Stimulated activated naive CD8-positive, alpha-beta T cell treated with anti-CD3 and anti-CD28 coated beads, Interleukin-15, Interleukin-2, amounts not matched to agents 100 ng/mL and 50 ng/mL, for 24 hours (primary cell): ENCODE measurements around the gene SPTBN1.

Experiments used
- H3K27ac Mint-ChIP-seq: one replicate; pipeline ENCODE4 v1.8.0; 2021; ENCODE audit warnings: mild to moderate bottlenecking, mixed read lengths
- H3K27me3 Mint-ChIP-seq: one replicate; pipeline ENCODE4 v1.8.0; 2021; ENCODE audit warnings: mixed read lengths
- H3K36me3 Mint-ChIP-seq: one replicate; pipeline ENCODE4 v1.8.0; 2021; ENCODE audit warnings: low read depth, mixed read lengths
- H3K4me1 Mint-ChIP-seq: one replicate; pipeline ENCODE4 v1.8.0; 2021; ENCODE audit warnings: low read depth, mixed read lengths
- H3K4me3 Mint-ChIP-seq: one replicate; pipeline ENCODE4 v1.8.0; 2021; ENCODE audit warnings: mild to moderate bottlenecking, mixed read lengths
- H3K9me3 Mint-ChIP-seq: one replicate; pipeline ENCODE4 v1.8.0; 2021; ENCODE audit warnings: mixed read lengths

SPTBN1 gene

DNA sequence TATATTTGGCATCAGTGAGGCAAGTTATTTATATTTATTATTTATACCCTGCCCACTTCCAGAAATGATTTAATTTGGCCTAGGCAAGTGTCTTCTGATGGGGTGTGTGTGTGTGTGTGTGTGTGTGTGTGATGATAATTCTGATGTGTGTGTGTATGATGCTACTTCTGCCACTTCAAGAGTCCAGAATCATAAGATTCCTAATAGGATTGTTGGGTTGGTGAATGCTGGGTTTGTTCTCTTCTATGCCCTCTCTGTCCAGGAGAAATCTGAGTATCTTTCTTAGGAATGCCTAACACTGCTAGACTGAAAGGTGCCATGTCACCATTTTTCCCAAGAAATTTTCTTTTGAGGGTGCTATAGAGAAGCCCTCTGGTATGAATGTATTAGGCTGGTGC is 122.5 kb downstream of the SPTBN1 start:
- Mint-ChIP-seq H3K9me3 (no peaks in the 10 kb centered on the region), H3K4me1 (peaks cover 97% of the 10 kb centered on the region), H3K4me3 (no peak overlapping the region), H3K27ac (peak overlapping the region; percentile 9), H3K36me3 (peaks cover 8% of the 10 kb centered on the region), H3K27me3 (no peaks in the 10 kb centered on the region)

DNA sequence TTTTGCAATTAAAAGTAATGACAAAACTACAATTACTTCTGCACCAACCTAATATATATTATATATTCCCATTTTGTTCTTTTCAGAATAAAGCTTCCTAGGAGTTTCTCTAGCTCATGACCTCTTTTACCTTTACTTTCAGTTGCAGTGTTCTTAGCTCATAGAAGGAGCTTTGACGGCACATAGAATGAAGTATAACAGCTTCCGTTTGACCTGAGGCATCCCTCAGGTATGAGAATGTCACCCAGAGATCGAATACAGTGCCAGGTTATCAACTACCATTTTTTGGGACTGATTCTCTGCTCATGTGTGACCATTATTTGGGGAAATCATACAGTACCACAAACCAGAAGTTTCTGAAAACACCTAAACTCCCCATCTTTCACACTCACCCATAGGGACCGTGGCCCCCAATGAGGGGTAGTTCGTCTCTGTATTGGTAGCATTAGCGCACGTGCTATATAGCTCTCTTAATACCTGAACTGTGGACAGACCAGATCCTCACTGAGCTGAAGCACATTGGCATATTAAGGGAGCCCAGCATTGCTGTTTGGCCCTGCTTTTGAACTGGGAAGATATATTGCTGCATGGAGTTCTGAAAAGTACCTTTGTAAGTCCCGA is 123.0 kb downstream of the SPTBN1 start:
- Mint-ChIP-seq H3K36me3 (peaks cover 8% of the 10 kb centered on the region), H3K27me3 (no peaks in the 10 kb centered on the region), H3K9me3 (no peaks in the 10 kb centered on the region), H3K4me3 (peak overlapping the region; percentile 68), H3K4me1 (peaks cover 97% of the 10 kb centered on the region), H3K27ac (peak overlapping the region; percentile 91)

DNA sequence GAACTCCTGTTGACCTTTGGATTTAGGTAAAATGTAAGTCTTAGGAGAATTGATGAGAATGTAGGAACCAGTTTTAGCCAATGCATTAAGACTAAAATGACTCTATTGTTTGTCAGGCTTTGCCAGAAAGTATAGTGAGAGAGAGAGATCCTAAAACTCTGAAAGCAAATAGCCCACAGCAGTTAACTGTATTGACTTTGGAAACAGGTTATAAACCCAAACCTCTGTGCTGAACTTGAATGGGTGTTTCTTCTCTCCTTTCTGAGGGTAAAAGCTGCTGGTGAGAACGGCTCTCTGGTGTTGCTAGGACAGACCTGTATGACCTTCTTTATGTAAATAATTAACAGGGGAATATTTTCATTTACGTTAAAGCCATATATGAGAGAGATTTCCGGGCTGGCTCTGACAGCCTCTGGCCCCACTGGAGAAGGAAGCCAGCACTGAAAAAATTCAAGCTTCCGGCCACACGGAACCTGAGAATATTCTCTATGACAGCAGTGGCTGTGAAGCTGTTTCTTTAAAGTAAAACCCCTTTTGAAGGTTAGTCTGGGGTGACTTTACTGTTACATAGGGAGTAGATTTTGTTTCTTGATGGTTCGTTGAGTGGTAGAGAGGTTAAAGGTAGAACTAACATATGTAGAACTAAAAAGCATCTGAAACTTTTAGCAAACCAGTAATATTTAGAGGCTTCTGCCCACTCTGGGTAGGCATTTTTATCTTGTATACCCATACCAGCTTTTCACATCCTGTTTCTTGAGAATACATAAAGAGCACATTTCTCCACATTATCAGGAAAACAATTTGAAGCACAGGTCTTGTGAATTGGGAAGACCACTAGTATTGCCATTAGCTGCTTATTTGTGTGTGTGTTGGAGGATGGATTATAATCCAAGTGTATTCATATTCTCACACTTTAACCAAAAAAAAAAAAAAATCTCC is 123.8 kb downstream of the SPTBN1 start:
- Mint-ChIP-seq H3K4me1 (peaks cover 97% of the 10 kb centered on the region), H3K36me3 (peaks cover 8% of the 10 kb centered on the region), H3K27ac (peak overlapping the region; percentile 91), H3K4me3 (peak overlapping the region; percentile 68), H3K9me3 (no peaks in the 10 kb centered on the region), H3K27me3 (no peaks in the 10 kb centered on the region)

DNA sequence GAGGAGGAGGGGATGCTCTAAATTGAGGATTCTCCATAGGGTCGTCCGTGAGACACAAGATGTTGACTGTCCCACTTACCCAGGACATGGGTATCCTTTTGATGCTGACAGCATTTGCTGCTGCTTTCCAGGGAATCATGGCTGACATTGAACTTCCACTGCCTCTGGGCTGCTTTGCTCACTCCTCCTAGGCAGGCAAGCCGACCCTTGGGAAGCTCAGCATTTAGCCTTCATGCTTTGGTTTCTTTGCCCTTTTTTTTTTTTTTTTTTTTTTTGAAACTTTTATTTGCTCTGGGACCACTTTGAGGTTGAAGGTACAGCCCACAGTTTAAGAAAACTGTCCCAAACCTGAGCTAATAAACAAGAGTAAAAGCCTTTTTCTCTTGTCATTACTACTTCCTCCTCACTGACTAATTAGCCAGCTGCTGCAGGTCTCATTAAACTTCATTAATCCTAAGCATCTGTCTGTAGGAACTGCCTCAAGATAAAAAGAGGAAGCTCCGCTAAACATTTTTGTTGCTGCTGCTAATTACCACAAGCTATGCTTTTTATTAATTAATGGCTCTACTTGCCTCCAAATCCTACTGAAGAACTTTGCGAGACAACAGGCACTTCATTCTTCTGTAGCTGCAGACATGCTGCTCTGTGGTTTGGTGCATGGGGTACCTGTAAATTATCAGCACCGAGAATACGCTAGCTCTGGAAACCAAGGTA is 125.4 kb downstream of the SPTBN1 start:
- peak overlapping the region; percentile 63 for H3K4me3 Mint-ChIP-seq
- peaks cover 2% of the 10 kb centered on the region for H3K36me3 Mint-ChIP-seq
- no peaks in the 10 kb centered on the region for H3K9me3 Mint-ChIP-seq
- peaks cover 98% of the 10 kb centered on the region for H3K4me1 Mint-ChIP-seq
- H3K27ac Mint-ChIP-seq = peak overlapping the region; percentile 84
- H3K27me3 Mint-ChIP-seq = no peaks in the 10 kb centered on the region

DNA sequence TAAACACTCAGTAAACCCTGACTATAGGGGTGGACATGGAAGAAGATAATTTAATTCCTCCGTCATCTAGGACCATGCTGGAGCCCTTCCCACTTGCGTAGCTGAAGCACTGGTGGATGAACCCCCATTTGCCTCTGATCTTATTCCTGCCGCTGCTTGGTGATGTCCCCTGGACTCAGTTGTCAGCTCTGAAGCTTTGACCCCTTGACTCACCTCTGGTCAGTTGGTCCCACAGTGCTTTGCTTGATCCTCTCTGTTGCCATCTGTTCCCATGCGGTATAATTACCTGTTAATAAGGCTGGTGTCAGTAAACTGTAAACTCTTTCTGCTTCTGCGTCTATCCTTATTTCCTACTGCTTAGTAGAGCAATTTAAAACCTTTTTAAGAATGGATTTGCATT is 126.9 kb downstream of the SPTBN1 start:
- no peaks in the 10 kb centered on the region for H3K9me3 Mint-ChIP-seq
- peaks cover 3% of the 10 kb centered on the region for H3K36me3 Mint-ChIP-seq
- peaks cover 98% of the 10 kb centered on the region for H3K4me1 Mint-ChIP-seq
- H3K27me3 Mint-ChIP-seq = no peaks in the 10 kb centered on the region
- H3K4me3 Mint-ChIP-seq = peak overlapping the region; percentile 39
- H3K27ac Mint-ChIP-seq = peak overlapping the region; percentile 84

DNA sequence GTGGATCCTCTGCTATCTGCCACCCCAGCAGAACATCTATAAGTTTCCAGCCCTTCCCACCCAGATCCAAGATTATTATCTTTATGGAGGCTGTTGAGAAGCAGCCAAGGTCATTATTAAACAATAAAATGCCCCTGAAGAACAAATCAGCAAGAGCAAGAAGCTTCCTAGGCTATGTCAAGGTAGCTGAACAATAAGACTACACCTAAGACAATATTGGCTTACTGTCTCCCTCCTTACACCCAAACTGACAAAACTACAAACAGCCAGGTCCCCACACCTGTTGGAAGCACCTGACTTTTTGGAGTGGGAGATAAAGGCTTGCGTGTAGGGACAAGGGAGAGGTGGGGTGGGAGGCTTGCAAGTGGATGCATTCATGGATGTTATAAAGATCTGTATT is 128.5 kb downstream of the SPTBN1 start:
- H3K27me3 Mint-ChIP-seq = no peaks in the 10 kb centered on the region
- peaks cover 97% of the 10 kb centered on the region for H3K4me1 Mint-ChIP-seq
- H3K4me3 Mint-ChIP-seq = peak overlapping the region; percentile 69

DNA sequence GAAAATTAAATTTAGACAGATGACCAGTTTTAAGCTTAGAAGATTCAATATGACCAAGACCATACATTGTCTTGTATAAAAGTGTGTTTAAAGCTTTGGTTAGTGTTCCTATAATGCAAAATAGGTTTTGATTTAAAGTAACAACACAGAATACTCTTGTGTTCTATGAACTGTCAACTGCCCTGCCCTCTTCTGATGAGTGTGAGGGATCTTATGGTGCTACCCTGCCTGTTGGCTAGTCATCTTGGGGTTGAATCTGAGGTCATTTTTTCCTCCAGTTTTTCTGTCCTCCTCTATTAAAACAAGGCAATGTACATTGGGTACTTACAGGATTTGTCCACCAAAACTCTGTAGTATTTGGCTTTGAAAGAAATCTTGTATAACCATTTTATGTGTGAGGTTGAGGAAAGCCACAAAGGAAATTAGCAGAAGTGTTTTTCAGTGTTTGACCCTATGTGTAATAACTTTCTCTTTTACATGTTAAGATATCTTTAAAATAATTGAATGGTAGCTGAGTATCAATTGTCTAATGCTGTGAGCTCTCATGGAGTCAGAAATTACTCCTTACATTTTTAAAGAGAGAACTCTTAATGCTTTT is 129.1 kb downstream of the SPTBN1 start:
- H3K4me1 Mint-ChIP-seq = peaks cover 97% of the 10 kb centered on the region
- H3K4me3 Mint-ChIP-seq = peak overlapping the region; percentile 69
- H3K9me3 Mint-ChIP-seq = no peaks in the 10 kb centered on the region
- H3K27ac Mint-ChIP-seq = peak overlapping the region; percentile 67
- peaks cover 3% of the 10 kb centered on the region for H3K36me3 Mint-ChIP-seq
- no peaks in the 10 kb centered on the region for H3K27me3 Mint-ChIP-seq

More for the DNA sequence above, 128.5 kb downstream of the SPTBN1 start:
- Mint-ChIP-seq H3K36me3 (peaks cover 3% of the 10 kb centered on the region), H3K9me3 (no peaks in the 10 kb centered on the region), H3K27ac (no peak overlapping the region)

DNA sequence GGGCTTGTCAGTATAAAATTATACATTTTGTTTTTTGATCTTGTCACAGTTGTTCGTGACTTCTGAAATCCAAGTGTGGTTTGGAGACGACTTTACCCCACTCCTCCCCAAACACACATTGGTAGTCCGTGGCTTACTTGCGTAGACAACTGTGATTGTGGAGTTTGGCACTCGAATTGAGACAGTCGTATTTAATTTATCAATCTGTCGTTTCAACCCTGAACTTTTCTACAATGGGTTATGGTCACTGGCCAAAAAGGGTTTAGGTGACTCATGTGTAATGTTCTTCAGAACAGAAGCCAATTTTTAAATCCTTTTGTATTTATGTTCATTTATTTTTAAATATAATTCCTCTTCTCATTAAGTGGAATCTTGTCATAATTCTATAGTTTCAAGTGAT is 129.9 kb downstream of the SPTBN1 start:
- peaks cover 99% of the 10 kb centered on the region for H3K4me1 Mint-ChIP-seq
- peak overlapping the region; percentile 69 for H3K4me3 Mint-ChIP-seq
- no peaks in the 10 kb centered on the region for H3K27me3 Mint-ChIP-seq
- H3K9me3 Mint-ChIP-seq = no peaks in the 10 kb centered on the region
- peak overlapping the region; percentile 67 for H3K27ac Mint-ChIP-seq
- peaks cover 3% of the 10 kb centered on the region for H3K36me3 Mint-ChIP-seq

DNA sequence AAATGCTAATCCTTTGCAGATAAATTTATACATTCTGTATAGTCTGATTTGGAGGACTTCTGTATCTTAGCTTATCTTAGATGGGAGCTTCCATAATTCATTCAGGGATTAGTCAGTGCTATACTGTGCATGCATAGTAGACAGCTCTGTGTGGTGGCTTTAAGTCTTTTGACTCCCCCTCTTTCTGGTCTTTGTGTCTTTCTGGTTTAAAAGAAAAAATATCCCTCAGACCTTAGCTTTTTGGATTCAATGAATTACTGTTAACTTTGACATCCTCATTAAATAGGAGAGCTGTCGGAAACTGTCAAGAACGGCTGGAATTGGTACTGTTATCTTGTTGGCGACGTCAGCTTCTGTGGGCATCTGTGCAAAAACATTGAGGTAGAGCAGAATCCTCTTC is 130.4 kb downstream of the SPTBN1 start:
- no peaks in the 10 kb centered on the region for H3K27me3 Mint-ChIP-seq
- H3K4me3 Mint-ChIP-seq = peak overlapping the region; percentile 21
- H3K4me1 Mint-ChIP-seq = peaks cover 99% of the 10 kb centered on the region
- peaks cover 3% of the 10 kb centered on the region for H3K36me3 Mint-ChIP-seq
- peak overlapping the region; percentile 38 for H3K27ac Mint-ChIP-seq
- H3K9me3 Mint-ChIP-seq = no peaks in the 10 kb centered on the region

DNA sequence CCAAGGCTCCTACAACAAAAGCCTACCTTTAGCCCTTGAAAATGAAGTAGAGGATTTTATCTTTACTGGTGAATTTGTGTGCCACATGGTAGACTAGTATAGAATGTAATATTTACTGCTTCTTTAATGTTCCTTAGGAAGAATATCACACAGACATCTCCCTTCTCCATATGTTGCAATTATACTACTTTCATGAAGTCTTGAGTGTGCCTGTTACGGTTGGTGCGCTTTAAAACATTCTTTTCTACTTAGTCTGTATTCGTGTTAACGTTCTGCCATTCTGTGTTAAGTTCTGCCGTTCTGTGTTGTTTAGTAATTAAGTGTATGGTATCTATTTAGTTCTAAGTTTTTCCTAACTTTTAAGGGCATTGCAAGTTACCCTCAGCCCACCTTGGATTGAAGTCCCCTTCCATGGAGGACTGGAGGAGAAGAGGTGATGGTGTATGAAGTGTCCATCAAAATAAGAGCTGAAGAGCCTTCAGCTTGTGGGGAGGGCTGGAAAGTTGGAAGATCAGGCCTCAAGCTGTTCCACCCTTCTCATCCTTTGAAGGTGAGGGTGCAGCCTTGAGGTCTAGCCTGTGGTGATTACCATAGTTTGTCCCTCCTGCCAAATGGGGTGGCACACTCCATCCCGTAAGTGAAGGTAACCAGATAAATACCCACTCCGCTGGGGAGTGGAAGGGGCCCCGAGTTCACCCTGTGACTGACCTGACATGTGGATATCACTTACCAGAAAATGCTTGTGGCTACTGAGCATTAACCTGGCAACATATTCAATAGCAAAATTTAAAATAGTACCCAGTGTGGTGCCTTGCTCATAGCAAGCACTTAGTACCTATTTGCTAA is 131.3 kb downstream of the SPTBN1 start:
- Mint-ChIP-seq H3K27ac (peak overlapping the region; percentile 54), H3K36me3 (peaks cover 3% of the 10 kb centered on the region), H3K9me3 (no peaks in the 10 kb centered on the region), H3K4me1 (peaks cover 99% of the 10 kb centered on the region), H3K4me3 (no peak overlapping the region), H3K27me3 (no peaks in the 10 kb centered on the region)

DNA sequence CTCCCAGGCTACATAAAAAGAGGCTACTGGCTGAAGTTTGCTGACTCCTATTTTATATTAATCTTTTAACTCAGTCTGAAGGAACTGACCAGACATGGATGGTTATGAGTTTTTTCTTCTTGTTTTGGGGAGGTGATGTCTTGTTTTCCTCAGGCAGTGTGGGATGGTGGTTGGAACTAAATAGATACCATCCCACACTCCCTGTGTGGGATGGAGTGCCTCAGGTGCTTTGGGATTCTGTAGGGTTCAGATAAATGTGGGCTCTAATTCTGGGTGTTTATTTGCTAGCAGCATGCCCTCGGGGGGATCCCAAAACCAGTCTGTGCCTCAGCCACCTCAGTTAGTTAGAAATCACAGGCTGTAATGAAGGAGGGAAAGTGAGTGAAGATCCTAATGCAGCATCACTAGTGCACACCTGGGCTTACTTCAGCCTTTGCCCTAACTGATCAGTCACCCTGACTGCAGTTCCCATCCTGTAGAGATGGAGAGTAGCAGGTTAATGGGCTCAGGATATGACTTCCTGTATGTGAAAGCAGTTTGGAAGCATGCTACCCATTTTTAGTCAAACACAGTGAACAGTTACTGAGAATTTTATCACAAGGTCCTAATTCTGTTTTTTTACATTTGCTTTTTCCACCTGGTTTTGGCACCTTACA is 132.2 kb downstream of the SPTBN1 start:
- Mint-ChIP-seq H3K27me3 (no peaks in the 10 kb centered on the region), H3K27ac (peak overlapping the region; percentile 75), H3K4me1 (peaks cover 99% of the 10 kb centered on the region), H3K9me3 (no peaks in the 10 kb centered on the region), H3K36me3 (peaks cover 3% of the 10 kb centered on the region), H3K4me3 (peak overlapping the region; percentile 27)

DNA sequence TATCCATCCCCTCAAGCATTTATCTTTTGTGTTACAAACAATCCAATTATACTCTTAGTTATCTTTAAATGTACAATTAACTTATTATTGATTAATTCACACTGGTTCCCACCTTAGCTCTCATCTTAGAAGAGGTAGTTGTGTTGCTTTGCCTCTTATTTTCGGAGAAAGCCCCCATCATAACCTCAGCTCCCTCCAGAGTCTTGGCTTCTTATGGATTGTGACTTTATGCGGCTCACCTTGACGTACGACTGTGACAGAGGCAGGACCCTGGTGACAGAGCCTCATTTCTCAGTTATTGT is 132.9 kb downstream of the SPTBN1 start:
- Mint-ChIP-seq H3K4me1 (peaks cover 98% of the 10 kb centered on the region), H3K9me3 (no peaks in the 10 kb centered on the region), H3K27ac (peak overlapping the region; percentile 87), H3K27me3 (no peaks in the 10 kb centered on the region), H3K4me3 (peak overlapping the region; percentile 69), H3K36me3 (peaks cover 3% of the 10 kb centered on the region)

DNA sequence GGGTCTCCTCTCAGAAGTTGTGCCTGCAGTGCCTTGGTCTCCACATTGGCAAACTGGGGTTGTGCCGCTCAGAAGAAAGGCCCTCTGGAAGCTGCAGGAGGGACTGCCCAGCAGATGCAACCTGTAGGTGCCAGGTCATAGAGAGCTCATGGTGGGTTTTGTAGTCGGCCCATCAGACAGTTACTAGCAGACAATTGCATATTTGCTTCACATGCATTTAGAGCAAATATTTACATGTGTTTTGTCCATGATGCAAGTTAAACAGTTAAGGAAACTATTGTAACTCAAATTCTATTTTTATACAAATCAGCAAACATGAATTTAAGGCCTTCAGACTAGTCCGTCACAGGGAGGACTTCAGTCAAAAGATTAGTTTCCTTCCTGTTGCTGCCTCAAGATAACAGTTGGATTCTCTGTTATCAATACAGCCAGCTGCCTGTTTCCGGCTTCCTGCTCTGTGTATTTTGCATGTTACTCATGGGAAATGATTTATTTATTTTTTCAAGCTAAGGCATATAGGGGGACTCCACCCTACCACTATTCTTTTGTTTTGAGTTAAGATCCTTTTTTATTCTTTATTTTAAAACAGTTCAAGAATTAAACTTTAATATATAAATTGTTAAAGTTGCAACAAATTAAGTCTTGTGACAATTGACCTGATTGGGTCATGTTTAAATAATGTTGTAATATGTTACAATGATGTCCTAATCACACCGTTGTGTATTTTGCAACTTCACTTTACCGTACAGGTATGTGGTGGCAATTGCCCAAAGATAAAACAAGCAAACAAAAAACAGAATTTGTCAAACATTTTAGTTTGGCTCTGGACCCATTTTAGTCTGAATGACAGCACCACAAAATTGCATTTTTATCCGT is 133.5 kb downstream of the SPTBN1 start:
- peak overlapping the region; percentile 91 for H3K27ac Mint-ChIP-seq
- H3K4me3 Mint-ChIP-seq = peak overlapping the region; percentile 69

More for the DNA sequence above, 133.5 kb downstream of the SPTBN1 start:
- Mint-ChIP-seq H3K4me1 (peaks cover 96% of the 10 kb centered on the region), H3K36me3 (peaks cover 3% of the 10 kb centered on the region), H3K27me3 (no peaks in the 10 kb centered on the region), H3K9me3 (no peaks in the 10 kb centered on the region)
